ENCODE results near the gene CHCHD3.

Gene CHCHD3

GRCh38 chr7:132760866-132761265 is 321.0 kb downstream of the CHCHD3 start:
- DNase-seq (ENCODE audit: extremely low read depth, low read depth), result no peak
- TF ChIP-seq CTCF (IDR thresholded peaks at IDR 0.05; ENCODE audit: low read depth, low read length, missing control alignments), result no peak
- no peak overlapping the region for H3K4me3 ChIP-seq (replicated peaks; ENCODE audit: low read depth, low read length)

- no peak overlapping the region for H3K4me3 ChIP-seq (replicated peaks; ENCODE audit: low read depth, low read length)
- no peak for TF ChIP-seq CTCF (IDR thresholded peaks at IDR 0.05; ENCODE audit: low read depth, low read length, missing control alignments)
- DNase-seq (ENCODE audit: extremely low read depth, low read depth), result no peak
Measured at GRCh38 chr7:132760244-132760623, 321.7 kb downstream of the CHCHD3 start.

GRCh38 chr7:132759482-132760243 is 322.2 kb downstream of the CHCHD3 start:
- no peak overlapping the region for H3K4me3 ChIP-seq (replicated peaks; ENCODE audit: low read depth, low read length)
- no peak for DNase-seq (ENCODE audit: extremely low read depth, low read depth)
- no peak for TF ChIP-seq CTCF (IDR thresholded peaks at IDR 0.05; ENCODE audit: low read depth, low read length, missing control alignments)

GRCh38 chr7:132758986-132759385 is 322.9 kb downstream of the CHCHD3 start:
- H3K4me3 ChIP-seq (replicated peaks; ENCODE audit: low read depth, low read length), result no peak overlapping the region
- no peak for TF ChIP-seq CTCF (IDR thresholded peaks at IDR 0.05; ENCODE audit: low read depth, low read length, missing control alignments)
- DNase-seq (ENCODE audit: extremely low read depth, low read depth), result no peak

- no peak for TF ChIP-seq CTCF (IDR thresholded peaks at IDR 0.05; ENCODE audit: low read depth, low read length, missing control alignments)
- H3K4me3 ChIP-seq (replicated peaks; ENCODE audit: low read depth, low read length), result no peak overlapping the region
- no peak for DNase-seq (ENCODE audit: extremely low read depth, low read depth)
Measured at GRCh38 chr7:132757783-132758182, 324.1 kb downstream of the CHCHD3 start.

- no peak for DNase-seq (ENCODE audit: extremely low read depth, low read depth)
- TF ChIP-seq CTCF (IDR thresholded peaks at IDR 0.05; ENCODE audit: low read depth, low read length, missing control alignments), result no peak
- H3K4me3 ChIP-seq (replicated peaks; ENCODE audit: low read depth, low read length), result no peak overlapping the region
Measured at GRCh38 chr7:132756484-132756990, 325.4 kb downstream of the CHCHD3 start.
